ENCODE results near the gene VTCN1.

DNA sequence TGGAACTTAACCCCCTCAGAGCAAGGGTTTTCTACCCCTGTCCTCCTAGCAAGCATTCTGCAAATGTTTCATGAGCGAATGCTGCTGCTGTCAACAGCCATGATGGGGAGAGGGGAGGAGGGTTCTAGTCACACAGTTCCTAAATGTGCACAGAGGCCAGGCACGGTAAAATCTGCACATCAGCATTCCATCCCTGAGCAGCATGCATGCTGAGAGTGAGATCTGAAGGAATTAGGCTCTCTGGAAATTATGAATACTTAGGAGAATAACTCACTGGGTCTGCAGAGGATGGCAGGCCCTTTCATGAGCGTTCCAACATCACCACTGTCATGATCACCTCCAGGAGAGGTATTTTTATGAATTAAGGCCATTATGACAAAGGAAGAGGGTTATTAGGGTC is 2.1 kb downstream of the VTCN1 start:
- TF ChIP-seq, protein P1, sequence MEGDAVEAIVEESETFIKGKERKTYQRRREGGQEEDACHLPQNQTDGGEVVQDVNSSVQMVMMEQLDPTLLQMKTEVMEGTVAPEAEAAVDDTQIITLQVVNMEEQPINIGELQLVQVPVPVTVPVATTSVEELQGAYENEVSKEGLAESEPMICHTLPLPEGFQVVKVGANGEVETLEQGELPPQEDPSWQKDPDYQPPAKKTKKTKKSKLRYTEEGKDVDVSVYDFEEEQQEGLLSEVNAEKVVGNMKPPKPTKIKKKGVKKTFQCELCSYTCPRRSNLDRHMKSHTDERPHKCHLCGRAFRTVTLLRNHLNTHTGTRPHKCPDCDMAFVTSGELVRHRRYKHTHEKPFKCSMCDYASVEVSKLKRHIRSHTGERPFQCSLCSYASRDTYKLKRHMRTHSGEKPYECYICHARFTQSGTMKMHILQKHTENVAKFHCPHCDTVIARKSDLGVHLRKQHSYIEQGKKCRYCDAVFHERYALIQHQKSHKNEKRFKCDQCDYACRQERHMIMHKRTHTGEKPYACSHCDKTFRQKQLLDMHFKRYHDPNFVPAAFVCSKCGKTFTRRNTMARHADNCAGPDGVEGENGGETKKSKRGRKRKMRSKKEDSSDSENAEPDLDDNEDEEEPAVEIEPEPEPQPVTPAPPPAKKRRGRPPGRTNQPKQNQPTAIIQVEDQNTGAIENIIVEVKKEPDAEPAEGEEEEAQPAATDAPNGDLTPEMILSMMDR (IDR thresholded peaks at IDR 0.05), result no peak
- TF ChIP-seq SREBF2 (IDR thresholded peaks at IDR 0.05) (no peak), RCOR1 (IDR thresholded peaks at IDR 0.05; ENCODE audit: low read depth, low read length) (no peak), POLR2A (IDR thresholded peaks at IDR 0.05; ENCODE audit: low read length) (no peak), BHLHE40 (IDR thresholded peaks at IDR 0.05; ENCODE audit: low read depth, low read length) (no peak), HDAC2 (IDR thresholded peaks at IDR 0.05) (no peak), EP300 (IDR thresholded peaks at IDR 0.05) (no peak), CEBPB (IDR thresholded peaks at IDR 0.05) (no peak), CHD4 (IDR thresholded peaks at IDR 0.05; ENCODE audit: borderline replicate concordance) (no peak), NR3C1 (IDR thresholded peaks at IDR 0.05) (no peak), RAD21 (conservative IDR thresholded peaks at IDR 0.05 in 1 of 2, IDR thresholded peaks at IDR 0.05 in 1 of 2) (no peak)
- TF ChIP-seq, protein P2, sequence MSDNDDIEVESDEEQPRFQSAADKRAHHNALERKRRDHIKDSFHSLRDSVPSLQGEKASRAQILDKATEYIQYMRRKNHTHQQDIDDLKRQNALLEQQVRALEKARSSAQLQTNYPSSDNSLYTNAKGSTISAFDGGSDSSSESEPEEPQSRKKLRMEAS (IDR thresholded peaks at IDR 0.05), result no peak

All from A549 (cell line).